Testis (tissue), 3 donors: ENCODE measurements around the gene MT4. TPM values are rescaled to one million over a fixed set of nuclear protein-coding genes. Genes with fewer than 3 reads are reported as not detected.

Experiments used
- DNase-seq: peaks from one replicate; pipeline ENCODE4 v3.0.0-alpha.2; 2019
- H3K27ac ChIP-seq, 2 donors: fragments of 200-600 bp; sonication (generic); one replicate each; pipeline ENCODE4 v1.5.1; 2019
- H3K27me3 ChIP-seq: fragments of 200-600 bp; sonication (generic); one replicate; pipeline ENCODE4 v1.5.1; 2019
- H3K36me3 ChIP-seq: fragments of 200-600 bp; sonication (generic); one replicate; pipeline ENCODE4 v1.5.1; 2017; ENCODE audit warnings: low read depth; ENCODE audit errors: missing control alignments
- H3K4me1 ChIP-seq: fragments of 200-600 bp; sonication (generic); one replicate; pipeline ENCODE4 v1.5.1; 2019
- H3K4me3 ChIP-seq, 2 donors: fragments of 200-600 bp; sonication (generic); one replicate each; pipeline ENCODE4 v1.5.1; 2017 to 2019
- H3K9me3 ChIP-seq: fragments of 200-600 bp; sonication (generic); one replicate; pipeline ENCODE4 v1.5.1; 2017
- POLR2A ChIP-seq: fragments of 450-650 bp; IDR thresholded peaks from one replicate; pipeline ENCODE4 v1.6.1; 2017; ENCODE audit warnings: antibody characterized with exemption, mild to moderate bottlenecking, moderate library complexity
- WGBS, 2 donors: methylation state at CpG; one replicate each; pipeline ENCODE4 v1.1.5; 2018; 5-methylcytosine and 5-hydroxymethylcytosine counted together
- intact Hi-C: fragments of 100-400 bp; cut with DNase I; formaldehyde crosslinking; loops from one replicate; pipeline ENCODE4 v1.15.1; 2023; ENCODE audit warnings: low total_unique reads
- polyA plus RNA-seq: library from polyadenylated mRNA; stranded (reverse); fragments of 350-450 nt; fragmentation: Illumina TruSeq; extraction: RNeasy Lipid Tissue Mini Kit (QIAGEN cat#74804); gene quantifications from one replicate; pipeline ENCODE4 v1.2.3, GENCODE V29; 2014; ENCODE audit warnings: low read depth, low replicate concordance; ENCODE audit not compliant: insufficient read depth
- total RNA-seq, 2 donors: library from RNA; depleted of rRNA; stranded (reverse); fragments of >200 nt; gene quantifications; one replicate each; pipeline ENCODE4 v1.2.3, GENCODE V29; 2016
- TF ChIP-seq, protein P1 (sequence below), 3 experiments: fragments of 450-650 bp in 2 of 3; fragments of 200-600 bp in 1 of 3; sonication (generic) in 1 of 3; IDR thresholded peaks; one replicate each; pipeline ENCODE4 v1.5.1; 2016 to 2019; ENCODE audit warnings: antibody characterized with exemption in 3 of 3, mild to moderate bottlenecking in 2 of 3, moderate library complexity in 1 of 3

Gene MT4
- total and polyA plus RNA-seq, 3 donors from 2014 or later, result 2.3 TPM; not detected in 2

DNA sequence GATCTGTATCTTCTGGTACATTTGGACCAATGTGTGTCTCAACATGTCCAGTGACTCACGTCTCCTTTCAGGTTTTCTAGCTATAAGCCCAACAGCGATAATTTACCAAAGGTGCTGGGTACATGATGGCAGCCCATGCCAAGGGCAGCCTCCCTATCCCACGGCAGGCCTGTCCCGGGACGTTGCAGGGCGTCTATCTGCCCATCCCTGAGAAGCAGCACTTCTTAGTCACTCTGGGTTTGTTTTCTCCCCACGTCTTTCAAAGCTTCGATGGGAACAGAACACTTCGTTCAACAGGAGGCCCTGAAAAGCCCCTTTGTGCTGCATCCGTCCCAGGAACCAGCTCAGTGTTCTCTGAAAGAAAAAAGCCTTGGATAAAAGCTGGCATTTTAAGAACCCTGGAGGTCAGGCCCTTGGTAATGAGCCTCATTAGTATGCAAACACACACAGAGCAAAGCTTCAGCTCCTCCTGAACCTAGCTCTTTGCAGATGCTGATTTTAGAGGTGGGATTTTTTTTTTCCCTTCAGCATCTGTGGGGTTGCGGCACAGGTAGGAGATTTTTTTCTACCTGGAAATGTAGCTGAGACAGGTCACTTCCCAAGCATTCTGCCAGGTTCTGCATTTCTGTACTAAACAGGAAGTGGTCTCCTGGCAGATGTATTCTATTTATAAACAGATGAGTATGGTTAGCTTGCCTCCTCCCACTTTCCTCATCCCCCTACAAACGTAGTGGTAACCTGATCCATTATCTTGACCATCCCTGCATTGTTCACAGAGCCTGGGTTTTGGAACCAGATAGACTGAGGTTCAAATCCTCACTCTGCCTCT is 17.5 kb upstream of the MT4 start:
- Histone ChIP-seq H3K36me3 (no peaks in the 10 kb centered on the region), H3K4me1 (no peaks in the 10 kb centered on the region), H3K27me3 (no peaks in the 10 kb centered on the region), H3K4me3 (no peak overlapping the region), H3K9me3 (no peaks in the 10 kb centered on the region), H3K27ac (no peak overlapping the region)
- intact Hi-C loops, result no loop called here
- 36 to 52% methylated on average over 12 of the region's 12 CpGs for WGBS, 2 donors
- TF ChIP-seq POLR2A, result no peak
- TF ChIP-seq, protein P1, sequence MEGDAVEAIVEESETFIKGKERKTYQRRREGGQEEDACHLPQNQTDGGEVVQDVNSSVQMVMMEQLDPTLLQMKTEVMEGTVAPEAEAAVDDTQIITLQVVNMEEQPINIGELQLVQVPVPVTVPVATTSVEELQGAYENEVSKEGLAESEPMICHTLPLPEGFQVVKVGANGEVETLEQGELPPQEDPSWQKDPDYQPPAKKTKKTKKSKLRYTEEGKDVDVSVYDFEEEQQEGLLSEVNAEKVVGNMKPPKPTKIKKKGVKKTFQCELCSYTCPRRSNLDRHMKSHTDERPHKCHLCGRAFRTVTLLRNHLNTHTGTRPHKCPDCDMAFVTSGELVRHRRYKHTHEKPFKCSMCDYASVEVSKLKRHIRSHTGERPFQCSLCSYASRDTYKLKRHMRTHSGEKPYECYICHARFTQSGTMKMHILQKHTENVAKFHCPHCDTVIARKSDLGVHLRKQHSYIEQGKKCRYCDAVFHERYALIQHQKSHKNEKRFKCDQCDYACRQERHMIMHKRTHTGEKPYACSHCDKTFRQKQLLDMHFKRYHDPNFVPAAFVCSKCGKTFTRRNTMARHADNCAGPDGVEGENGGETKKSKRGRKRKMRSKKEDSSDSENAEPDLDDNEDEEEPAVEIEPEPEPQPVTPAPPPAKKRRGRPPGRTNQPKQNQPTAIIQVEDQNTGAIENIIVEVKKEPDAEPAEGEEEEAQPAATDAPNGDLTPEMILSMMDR (IDR thresholded peaks at IDR 0.05), result no peak
- DNase-seq, result no peak

DNA sequence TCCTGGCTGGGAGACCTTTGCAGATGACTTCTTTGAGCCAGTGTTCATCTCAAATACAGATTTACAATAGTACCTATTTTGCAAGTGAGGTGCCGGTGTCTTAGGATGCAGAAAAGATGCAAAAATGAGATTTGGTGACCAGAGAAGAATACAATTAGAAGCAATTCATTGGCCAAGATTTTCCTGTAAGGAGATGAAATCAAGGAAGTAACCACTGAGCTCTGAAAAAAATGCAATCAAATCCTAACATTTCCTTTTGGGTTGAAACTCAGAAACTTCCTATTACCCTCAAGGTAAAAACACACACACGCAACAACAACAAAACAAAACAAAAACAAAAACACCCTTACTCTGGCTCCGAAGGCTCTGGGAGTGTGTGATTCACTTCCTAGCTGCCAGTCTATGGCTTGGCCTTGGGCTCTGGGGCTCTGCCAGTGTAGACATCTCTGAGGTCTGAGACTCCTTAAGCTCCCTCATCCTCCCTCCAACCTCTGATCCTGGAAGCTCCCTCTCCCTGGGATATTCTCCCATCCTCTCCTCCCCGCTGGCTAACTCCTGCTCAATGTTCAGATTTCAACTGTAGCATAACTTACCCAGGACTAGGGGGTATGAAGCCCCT is 16.8 kb upstream of the MT4 start:
- Histone ChIP-seq H3K27ac (no peak overlapping the region), H3K4me1 (no peaks in the 10 kb centered on the region), H3K4me3 (no peak overlapping the region), H3K27me3 (no peaks in the 10 kb centered on the region), H3K9me3 (no peaks in the 10 kb centered on the region), H3K36me3 (no peaks in the 10 kb centered on the region)
- no peak for DNase-seq
- no peak for TF ChIP-seq POLR2A
- TF ChIP-seq, protein P1 (IDR thresholded peaks at IDR 0.05), result no peak
- 78 to 80% methylated on average over 4 of the region's 4 CpGs for WGBS, 2 donors
- intact Hi-C loops, result no loop called here

DNA sequence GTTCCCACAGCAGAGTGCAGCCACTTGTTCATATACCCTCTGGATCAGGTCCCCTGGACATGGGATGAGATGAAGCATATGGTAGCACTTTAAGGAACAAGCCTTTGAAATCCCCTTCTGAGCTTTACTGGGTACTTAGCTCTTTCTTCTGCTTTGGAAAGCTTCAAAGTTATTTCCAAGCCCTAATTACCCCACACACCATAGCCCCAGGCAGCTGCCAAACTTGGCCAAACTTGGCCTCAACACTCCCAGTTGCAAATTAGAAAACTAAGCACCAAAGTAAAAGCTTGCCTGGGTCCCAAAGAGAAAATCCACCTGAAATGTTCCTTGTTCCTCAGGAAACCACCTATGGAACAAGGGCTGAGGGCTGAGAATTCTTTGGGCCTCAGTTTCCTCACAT is 15.7 kb upstream of the MT4 start:
- intact Hi-C loops, result no loop called here
- Histone ChIP-seq H3K4me1 (no peaks in the 10 kb centered on the region), H3K4me3 (no peak overlapping the region), H3K36me3 (no peaks in the 10 kb centered on the region), H3K27me3 (no peaks in the 10 kb centered on the region), H3K9me3 (no peaks in the 10 kb centered on the region), H3K27ac (no peak overlapping the region)
- DNase-seq, result no peak
- TF ChIP-seq POLR2A, result no peak
- TF ChIP-seq, protein P1 (IDR thresholded peaks at IDR 0.05), result no peak

DNA sequence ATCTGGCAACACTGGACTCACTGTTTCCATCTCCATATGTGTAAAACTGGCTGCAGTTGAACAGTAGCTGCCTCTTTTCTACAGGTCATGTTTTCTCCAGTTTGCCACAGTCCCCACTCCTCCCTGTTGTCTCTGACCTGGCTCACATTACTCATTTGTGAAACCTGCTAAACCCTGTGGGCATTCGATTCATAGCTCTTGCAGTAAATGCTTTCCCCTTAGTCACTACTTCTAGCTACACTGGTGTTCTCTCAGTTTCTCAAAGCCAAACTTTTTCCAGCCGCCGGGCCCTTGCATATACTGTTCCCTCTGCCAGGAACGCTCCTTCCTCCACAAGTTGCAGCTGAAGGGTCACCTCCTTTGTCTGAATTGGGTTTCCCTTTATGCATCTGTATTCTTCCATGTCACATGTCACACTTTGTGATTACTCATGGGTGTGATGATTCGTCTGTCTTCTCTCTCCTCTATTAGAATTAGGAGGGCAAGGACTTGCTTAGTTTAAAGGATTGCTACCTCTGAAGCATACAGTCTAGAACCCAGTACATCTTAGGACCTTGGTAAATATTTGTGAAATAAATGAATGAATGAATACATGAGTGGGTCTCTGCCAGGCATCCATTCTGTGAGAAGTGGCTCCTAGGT is 15.0 kb upstream of the MT4 start:
- intact Hi-C loops, result no loop called here
- WGBS, 2 donors, result 91 to 95% methylated on average over 5 of the region's 5 CpGs
- H3K36me3 ChIP-seq, result no peaks in the 10 kb centered on the region
- H3K27ac ChIP-seq, result no peak overlapping the region
- H3K4me1 ChIP-seq, result no peaks in the 10 kb centered on the region
- H3K9me3 ChIP-seq, result no peaks in the 10 kb centered on the region
- no peak for DNase-seq
- no peak for TF ChIP-seq POLR2A
- TF ChIP-seq, protein P1 (IDR thresholded peaks at IDR 0.05), result no peak
- H3K4me3 ChIP-seq, result no peak overlapping the region
- no peaks in the 10 kb centered on the region for H3K27me3 ChIP-seq
